ENCODE results near the gene C2orf49.

GRCh38 chr2:105391058-105391627, 53.8 kb downstream of the C2orf49 start:
- no peak for TF ChIP-seq CTCF (IDR thresholded peaks at IDR 0.05; ENCODE audit: low read depth, low read length)
- no peak for TF ChIP-seq EZH2phosphoT487 (IDR thresholded peaks at IDR 0.05; ENCODE audit: low read depth)
